ENCODE measurements around the gene ARFIP1.
"Not testable (repeated sequence)": the region's sequence is repeated elsewhere in the genome, so short reads cannot be mapped to it uniquely, and the experiment has no call there.

ARFIP1 gene, protein sequence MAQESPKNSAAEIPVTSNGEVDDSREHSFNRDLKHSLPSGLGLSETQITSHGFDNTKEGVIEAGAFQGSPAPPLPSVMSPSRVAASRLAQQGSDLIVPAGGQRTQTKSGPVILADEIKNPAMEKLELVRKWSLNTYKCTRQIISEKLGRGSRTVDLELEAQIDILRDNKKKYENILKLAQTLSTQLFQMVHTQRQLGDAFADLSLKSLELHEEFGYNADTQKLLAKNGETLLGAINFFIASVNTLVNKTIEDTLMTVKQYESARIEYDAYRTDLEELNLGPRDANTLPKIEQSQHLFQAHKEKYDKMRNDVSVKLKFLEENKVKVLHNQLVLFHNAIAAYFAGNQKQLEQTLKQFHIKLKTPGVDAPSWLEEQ

DNA sequence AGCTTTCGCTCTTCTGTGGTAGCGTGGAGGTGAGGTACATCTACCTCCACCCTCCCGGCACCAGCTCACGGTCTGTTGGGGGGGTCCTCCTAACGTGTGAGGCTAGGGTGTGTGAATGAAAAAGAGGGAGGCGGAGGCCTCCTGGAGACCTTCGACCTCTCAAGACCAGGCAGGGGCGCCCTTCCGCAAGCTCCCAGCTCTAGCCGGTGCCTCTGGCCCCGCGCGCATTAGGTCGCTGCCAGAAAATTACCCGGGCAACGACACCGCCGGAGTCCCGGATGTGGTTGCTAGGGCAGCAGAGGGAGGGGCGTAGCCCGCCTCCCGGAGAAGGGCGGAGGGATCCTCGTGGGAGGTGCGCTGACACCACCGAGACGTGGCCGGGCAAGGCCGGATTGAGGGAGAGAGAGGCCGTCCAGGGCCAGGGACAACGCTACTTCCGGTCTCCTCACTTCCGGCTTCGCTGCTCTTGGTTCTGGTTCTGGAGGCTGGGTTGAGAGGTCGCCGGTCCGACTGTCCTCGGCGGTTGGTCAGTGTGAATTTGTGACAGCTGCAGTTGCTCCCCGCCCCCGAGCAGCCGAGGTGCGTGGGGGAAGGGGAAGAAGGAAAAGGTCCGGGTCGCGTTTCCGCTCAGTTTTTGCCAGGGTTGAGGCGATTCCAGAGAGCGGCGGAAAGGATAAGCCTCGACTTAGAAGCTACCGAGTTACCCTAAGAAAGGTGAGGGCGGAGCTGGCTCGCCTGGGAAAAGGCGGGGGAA is at the start of gene ARFIP1, which contains the start of gene TIGD4:
TSS of gene ARFIP1 (plus strand) at position 442 of the 754 bp plus-strand sequence. CDS start 49,680 bp downstream, outside the sequence.
TSS of gene TIGD4 (minus strand) at position 218 of the 754 bp plus-strand sequence. CDS start 8,726 bp downstream, outside the sequence.
- in situ Hi-C loops (cut with HindIII; ENCODE audit: low sequenced_read_pairs): loop anchor here (5.0 kb wide), 1 partner anchor 43 kb away; no protein-coding TSS in a partner anchor

DNA sequence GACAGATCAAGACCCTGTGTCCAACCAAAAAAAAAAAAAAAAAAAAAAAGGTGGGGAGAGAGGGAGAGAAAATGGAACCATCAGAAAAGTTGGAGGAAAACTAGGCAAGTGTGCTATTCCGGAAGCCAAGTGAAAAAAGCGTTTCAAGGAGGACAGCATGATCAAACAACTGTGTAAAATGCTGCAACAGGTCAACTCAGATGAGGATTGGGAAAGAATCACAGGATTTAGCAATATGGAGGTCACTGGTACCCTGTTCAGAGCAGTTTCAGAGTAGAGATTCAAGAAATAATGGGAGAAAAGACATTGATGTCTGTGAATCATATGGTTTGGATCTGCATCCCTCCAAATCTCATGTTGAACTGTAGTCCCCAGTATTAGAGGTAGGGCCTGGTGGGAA is 47.8 kb upstream of the ARFIP1 start:
- in situ Hi-C loops (cut with HindIII; ENCODE audit: low sequenced_read_pairs): no loop called here

DNA sequence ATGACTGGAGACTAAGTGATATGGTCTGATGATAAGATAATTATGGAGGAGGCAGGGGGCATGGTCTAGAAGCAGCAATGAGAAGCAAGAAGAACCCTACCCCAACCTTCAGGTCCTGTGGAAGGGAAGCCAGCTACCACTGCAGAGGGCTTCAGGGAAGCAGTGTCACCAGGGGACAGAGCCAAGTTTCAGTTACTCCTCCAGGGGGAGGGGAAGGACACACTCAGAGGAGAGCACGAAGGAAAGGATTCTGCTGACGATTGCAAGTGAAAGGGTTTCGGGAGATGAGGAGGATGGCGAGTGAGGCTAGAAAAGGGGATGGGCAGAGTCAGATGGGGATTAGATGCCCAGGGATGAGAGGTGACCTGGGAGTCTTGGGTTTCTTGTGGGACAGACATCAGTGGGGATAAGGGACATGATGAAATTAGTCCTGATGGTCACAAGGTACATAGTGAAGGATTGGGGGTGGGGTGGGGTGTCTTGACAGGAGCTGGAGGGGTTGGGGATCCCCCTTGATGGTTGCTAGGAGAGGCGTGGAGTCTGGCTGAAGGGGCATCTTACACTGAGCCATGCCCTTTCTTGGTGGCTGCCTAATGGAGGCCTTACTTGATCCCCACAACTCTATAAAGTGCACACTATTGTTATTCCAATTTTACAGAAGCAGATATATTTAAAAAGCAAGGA is 45.6 kb upstream of the ARFIP1 start:
- in situ Hi-C loops (cut with HindIII; ENCODE audit: low sequenced_read_pairs): no loop called here

DNA sequence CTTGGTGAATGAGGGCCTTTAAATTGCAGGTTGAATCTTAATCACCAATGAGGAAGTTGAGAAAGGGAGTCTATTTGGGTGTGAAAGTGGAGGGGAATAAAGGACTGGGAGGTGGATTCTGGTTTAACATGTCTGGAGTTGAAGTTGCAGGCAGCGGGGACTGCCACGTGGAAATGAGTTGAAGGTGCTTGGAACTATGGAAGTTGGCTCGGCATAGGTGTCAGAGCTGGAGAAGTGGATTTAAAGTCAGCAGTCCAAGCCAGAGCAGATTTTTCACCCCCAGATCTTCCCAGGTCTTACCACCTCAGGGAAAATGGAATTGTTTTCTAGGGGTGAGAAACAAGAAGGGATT is 45.1 kb upstream of the ARFIP1 start:
- in situ Hi-C loops (cut with HindIII; ENCODE audit: low sequenced_read_pairs): no loop called here

DNA sequence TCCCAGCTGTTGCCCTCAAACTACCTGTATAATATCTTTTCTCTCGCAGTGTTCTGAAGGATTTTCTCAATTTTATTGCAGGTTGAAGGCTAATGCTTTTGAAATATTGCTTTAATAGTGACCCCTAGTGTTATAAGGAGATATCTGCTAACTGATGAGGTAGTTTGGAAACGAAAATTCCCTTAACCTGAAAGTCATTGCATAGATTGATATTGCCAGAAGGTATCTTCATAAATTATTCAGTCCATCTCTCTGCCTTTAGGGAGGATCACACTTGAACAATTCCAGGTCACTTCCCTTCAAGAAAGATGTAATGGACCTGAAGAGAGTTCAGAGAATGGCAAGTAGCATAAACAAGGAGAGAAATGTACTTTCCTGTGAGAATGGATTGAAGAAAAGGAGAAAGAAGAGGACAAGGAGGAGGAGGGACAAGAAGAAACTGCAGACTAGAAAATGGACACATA is 44.3 kb upstream of the ARFIP1 start:
- in situ Hi-C loops (cut with HindIII; ENCODE audit: low sequenced_read_pairs): no loop called here

DNA sequence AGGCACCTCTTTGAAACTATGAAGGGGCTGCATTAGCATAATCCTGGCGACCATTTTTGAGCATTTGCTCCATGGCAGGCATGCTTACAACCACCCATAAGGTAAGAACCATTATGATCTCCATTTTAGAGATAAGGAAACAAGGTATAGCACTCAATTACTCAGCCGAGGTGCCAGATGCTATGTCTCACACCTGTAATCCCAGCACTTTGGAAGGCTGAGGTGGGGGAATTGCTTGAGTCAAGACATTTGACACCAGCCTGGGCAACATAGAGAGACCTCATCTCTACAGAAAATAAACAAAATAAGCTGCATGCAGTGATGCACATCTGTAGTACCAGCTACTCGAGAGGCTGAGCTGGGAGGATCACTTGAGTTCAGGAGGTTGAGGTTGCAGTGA is 43.8 kb upstream of the ARFIP1 start:
- in situ Hi-C loops (cut with HindIII; ENCODE audit: low sequenced_read_pairs): no loop called here

DNA sequence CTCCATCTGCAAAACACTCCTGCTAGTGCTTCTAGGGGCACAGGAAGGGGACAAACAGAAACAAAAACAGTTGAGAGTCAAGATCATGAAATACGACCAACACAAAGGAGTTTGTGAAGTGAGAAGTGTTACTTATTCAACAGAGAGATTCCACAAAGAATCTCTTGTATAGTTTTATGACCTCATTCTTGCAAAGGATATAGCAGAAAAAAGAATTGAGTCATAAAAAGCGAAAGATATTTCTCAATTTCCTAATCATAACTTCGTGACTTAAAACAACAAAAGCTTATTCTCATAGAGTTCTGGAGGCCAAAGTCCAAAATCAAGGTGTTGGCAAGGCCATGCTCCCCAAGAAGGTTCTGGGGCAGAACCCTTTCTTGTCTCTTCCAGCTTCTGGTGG is 40.9 kb upstream of the ARFIP1 start:
- in situ Hi-C loops (cut with HindIII; ENCODE audit: low sequenced_read_pairs): no loop called here

DNA sequence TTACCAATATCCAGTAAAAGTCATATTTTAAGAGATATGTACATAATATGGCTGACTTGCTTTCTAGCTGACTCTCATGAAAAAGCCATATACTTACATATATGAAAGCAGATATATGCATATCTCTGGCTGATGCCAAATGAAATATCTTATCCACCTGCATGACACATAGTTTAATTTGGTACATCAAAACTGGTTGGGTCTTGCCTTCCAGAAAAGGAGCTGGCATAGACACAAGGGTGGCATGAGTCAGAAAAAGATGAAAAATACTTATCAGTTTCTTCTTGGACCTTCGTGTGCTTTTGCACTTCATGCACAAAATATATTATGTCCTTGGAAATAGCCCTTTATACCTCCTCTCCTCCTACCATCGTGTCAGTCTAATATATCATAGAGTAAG is 32.3 kb upstream of the ARFIP1 start:
- in situ Hi-C loops (cut with HindIII; ENCODE audit: low sequenced_read_pairs): no loop called here

DNA sequence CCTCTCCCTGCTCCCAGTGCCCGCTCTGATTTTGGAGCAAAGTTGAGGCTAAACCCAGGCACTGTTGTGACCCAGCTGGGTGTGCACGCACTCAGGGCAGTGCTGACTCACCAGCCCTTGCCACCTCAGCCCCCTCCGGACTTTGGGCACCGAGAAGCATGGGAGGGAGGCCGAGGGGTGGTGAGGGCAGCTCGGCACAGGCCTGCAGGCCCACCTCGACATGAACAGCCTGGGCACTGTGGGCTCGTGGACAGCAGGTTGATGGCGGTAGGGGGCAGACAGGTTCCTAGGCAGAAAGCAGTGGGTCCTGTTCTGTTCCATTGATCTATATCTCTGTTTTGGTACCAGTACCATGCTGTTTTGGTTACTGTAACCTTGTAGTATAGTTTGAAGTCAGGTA is 31.1 kb upstream of the ARFIP1 start:
- in situ Hi-C loops (cut with HindIII; ENCODE audit: low sequenced_read_pairs): no loop called here

DNA sequence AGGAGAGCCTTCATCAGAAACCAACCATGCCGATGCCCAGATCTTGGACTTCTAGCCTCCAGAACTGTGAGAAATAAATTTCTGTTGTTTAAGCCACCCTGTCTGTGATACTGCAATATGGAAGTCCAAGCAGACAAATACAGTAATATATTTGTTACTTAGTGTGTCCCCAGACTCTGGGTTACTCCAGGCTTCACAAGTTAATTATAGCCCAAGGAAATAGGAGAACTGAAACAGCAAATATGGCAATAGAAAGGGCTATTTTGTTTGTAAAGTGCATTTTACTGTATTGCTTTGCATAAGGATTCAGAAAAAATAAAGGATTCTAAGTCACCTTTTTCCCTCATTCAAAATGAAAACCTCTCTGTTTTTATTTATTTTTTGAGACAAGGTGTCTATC is 16.0 kb upstream of the ARFIP1 start:
- in situ Hi-C loops (cut with HindIII; ENCODE audit: low sequenced_read_pairs): no loop called here

DNA sequence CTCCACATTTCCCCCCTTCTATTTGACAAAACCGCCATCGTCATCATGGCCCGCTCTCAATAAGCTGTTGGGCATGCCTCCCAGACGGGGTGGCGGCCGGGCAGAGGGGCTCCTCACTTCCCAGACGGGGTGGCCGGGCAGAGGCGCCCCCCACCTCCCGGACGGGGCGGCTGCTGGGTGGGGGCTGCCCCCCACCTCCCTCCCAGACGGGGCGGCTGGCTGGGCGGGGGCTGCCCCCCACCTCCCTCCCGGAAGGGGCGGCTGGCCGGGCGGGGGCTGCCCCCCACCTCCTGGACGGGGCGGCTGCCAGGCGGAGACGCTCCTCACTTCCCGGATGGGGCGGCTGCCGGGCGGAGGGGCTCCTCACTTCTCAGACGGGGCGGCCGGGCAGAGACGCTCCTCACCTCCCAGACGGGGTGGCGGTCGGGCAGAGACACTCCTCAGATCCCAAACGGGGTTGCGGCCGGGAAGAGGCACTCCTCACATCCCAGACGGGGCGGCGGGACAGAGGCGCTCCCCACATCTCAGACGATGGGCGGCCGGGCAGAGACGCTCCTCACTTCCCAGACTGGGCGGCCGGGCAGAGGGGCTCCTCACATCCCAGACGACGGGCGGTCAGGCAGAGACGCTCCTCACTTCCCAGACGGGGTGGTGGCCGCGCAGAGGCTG is 14.6 kb upstream of the ARFIP1 start:
- in situ Hi-C loops (cut with HindIII; ENCODE audit: low sequenced_read_pairs): not testable (repeated sequence)

DNA sequence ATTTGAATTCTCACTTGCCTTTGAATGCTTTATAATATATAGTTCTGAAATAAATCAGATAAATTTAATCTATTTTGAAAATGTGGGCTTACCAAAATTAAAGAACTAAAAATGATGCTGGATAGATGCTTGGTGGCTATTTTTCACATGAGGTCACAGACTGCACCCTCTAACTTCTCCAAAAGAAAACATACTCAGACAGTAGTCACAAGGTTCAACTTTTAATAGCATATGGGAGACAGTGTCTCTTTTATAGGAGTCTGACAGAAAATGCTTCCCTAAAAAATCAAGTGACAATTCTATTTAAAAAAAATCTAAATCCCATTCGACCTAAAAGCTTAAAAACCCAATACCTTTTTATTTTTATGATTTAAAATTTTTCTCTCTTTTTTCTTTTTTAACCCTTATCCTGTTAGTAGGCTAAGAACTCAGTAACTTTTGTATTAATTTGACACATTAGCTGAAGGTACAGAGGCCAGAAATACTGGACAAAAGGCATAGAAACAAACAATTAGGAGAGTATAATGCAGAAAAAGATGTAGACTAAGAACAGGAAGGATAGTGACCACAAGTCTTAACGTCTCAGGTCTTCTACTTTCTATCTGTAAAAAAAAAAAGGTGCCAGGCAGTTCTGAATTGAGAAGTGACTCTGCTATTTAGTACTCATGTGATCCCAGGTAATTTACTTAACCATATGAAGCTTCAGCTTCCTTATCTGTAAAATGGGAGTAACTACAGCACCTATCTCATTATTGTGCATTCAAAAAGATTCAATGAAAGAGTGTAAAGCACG is 7.8 kb upstream of the ARFIP1 start:
- in situ Hi-C loops (cut with HindIII; ENCODE audit: low sequenced_read_pairs): no loop called here

DNA sequence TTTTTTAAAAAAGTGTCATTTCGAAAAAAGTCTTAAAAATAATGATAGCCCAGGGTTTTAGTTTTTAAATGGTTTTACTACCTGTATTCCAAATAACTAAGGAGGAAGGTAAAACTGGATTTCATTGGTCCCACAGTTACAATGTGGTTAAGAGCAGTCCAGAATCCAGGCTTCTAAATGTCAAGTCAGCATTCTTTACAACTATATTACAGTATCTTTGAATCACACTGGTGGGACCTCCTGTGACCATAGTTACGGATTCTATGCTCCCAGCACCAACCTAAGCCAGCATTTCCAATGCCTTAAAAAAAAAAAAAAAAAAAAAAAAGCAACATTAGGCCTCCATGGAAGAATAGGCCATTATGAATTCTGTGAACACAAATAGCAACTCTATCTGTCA is 6.4 kb upstream of the ARFIP1 start:
- in situ Hi-C loops (cut with HindIII; ENCODE audit: low sequenced_read_pairs): no loop called here

DNA sequence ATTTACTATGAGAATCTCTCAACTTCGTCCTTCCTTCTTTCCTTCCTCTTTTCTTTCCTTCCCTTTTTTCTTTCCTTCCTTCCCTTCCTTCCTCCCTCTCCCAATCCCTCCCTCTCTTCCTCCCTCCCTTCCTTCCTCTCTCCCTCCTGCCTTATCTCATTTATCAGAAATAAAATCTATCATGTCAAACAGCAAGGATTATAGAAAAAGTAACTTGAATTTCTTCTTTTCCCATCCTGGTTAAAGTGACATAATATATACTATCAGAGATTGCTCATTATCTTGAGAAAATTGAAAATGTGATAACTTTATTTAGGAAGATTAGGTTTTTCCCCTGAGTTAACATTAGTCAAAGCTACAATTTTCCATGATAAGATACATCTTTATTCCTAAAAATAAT is 5.8 kb upstream of the ARFIP1 start:
- in situ Hi-C loops (cut with HindIII; ENCODE audit: low sequenced_read_pairs): no loop called here

DNA sequence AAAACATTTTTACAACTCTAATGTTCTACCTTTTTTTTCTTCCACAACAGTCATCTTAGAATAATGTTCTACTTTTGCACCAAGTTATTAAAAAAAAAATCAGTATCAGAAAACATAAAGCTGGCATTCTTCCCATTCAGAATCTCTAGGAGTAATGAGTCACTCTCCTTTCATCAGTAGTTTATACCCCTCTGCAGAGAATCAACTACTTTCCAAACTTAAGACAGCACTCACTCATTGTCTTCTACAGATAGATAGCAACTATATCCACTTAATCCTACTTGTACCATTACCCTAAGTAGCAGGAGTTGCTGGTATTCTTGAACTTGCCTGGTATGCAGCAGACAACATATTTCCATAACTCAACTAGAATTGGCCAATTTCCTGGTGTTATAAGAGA is 3.4 kb upstream of the ARFIP1 start:
- in situ Hi-C loops (cut with HindIII; ENCODE audit: low sequenced_read_pairs): no loop called here

DNA sequence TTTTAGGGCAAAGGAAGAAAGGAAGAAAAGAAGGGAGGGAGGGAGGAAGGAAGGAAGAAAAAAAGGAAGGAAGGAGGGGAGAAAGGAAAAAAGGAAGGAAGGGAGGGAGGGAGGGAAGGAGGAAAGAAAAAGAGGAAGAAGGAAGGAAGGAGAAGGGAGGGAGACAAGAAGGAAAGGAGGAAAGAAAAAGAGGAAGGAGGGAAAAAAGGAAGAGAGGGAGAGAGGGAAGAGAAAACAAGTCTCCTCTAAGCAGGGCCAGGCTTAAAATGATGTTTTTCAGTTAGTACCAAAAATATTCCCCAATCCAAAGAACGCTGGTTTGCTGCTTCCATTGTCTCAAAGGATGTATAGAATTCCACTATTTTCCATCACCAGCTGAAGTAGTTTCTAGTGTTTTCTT is 2.3 kb upstream of the ARFIP1 start:
- in situ Hi-C loops (cut with HindIII; ENCODE audit: low sequenced_read_pairs): no loop called here

DNA sequence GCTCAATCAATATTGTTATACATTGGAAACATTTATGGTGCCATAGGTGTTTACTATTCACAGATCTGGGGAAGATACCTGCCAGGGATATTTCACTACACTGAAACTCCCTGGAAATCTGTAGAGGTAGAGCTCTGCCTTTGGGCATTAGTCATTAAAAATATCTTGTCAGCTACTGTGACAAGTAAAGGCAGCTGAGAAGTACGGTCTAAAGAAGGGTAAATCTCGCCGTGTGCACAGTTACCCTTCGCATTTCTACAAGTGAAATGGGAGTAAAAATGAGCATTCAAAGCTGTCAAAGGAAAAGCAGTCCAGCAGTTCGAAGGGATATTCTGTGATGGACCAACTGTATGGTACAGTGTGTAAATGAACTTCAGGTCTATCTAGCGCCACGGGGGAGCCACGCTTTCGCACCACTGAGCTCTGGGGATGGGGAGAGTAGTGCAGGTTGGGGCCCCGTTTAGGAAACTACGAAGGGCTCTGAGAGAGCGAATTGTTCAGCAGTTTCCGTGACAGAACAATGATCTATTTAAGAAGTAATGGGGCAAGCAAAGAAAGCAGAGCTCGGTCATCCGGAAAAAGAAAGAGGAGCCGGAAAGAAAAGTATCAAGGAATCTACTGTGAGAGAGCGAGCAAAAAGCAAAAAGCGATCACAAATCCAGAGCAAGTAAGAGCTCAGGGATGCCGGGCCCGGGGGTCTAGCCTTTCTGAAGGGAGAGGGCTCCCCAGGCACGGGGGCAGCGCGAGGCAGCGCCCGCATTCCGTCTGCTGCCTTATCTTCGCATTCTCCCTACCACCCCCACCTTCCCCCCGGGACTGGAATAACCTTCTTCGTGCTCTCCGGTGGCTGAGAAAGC is 870 bp upstream of the ARFIP1 start:
- in situ Hi-C loops (cut with HindIII; ENCODE audit: low sequenced_read_pairs): no loop called here

DNA sequence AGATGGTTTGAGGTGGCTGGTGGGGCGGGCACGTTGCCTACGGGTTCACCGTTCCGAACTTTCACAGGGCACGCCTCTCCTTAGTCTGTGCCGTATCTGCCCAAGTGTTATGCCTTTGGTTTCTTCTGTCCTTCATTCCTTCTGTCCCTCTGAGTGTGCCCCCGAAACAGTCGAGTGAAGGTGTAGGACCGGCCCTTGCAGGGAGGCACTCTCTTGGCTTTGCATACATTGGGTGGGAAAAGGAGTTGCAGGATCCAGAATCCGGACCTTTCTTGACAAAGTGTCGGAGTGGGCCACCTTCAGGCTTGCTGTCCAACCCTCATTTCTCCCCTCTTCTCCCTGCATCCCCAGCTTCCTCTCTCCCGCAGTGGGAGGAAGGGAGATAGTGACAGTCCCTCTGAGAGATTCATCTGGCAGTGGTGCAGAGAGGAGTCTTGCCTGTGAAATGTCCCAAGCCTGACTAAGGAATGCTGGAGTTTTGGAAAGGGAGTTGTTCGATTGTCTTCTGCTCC is 569 bp downstream of the ARFIP1 start:
- in situ Hi-C loops (cut with HindIII; ENCODE audit: low sequenced_read_pairs): loop anchor here (5.0 kb wide), 1 partner anchor 42 kb away; no protein-coding TSS in a partner anchor
